GM08714 (cell line): ENCODE results near the gene PMIS2.
"Not testable (repeated sequence)": the region's sequence is repeated elsewhere in the genome, so short reads cannot be mapped to it uniquely, and the experiment has no call there.

Experiments used
- H3K4me3 ChIP-seq: fragments of 200-500 bp; sonication (Bioruptor generic); 2 replicates; pipeline ENCODE4 v1.5.1; 2014; ENCODE audit warnings: mild to moderate bottlenecking, low read length, inconsistent platforms
- ZNF274 ChIP-seq: IDR thresholded peaks from 2 replicates; pipeline ENCODE4 v1.6.1; 2012; ENCODE audit warnings: mild to moderate bottlenecking, low read depth, low read length

The PMIS2 gene

GRCh38 chr19:35595928-35596327 is 10.0 kb downstream of the PMIS2 start:
- no peak for TF ChIP-seq ZNF274
- H3K4me3 ChIP-seq = no peak overlapping the region

GRCh38 chr19:35596366-35596999 is 10.5 kb downstream of the PMIS2 start:
- no peak for TF ChIP-seq ZNF274
- H3K4me3 ChIP-seq = no peak overlapping the region

GRCh38 chr19:35601971-35602370 is 16.0 kb downstream of the PMIS2 start:
- no peak overlapping the region for H3K4me3 ChIP-seq
- no peak for TF ChIP-seq ZNF274

- H3K4me3 ChIP-seq = not testable (repeated sequence)
Observed at GRCh38 chr19:35604436-35604835, 18.5 kb downstream of the PMIS2 start.

GRCh38 chr19:35607170-35607569 is 21.2 kb downstream of the PMIS2 start:
- H3K4me3 ChIP-seq = not testable (repeated sequence)

- no peak overlapping the region for H3K4me3 ChIP-seq
- no peak for TF ChIP-seq ZNF274
Observed at GRCh38 chr19:35607661-35608060, 21.7 kb downstream of the PMIS2 start.

- H3K4me3 ChIP-seq = no peak overlapping the region
- no peak for TF ChIP-seq ZNF274
Observed at GRCh38 chr19:35608251-35608650, 22.3 kb downstream of the PMIS2 start.

GRCh38 chr19:35609851-35610353 is 23.9 kb downstream of the PMIS2 start:
- TF ChIP-seq ZNF274 = no peak
- no peak overlapping the region; the same call in 1 of the 2 replicates for H3K4me3 ChIP-seq

- peak overlapping the region; percentile 21; the same call in 1 of the 2 replicates for H3K4me3 ChIP-seq
- no peak for TF ChIP-seq ZNF274
Observed at GRCh38 chr19:35612224-35612558, 26.2 kb downstream of the PMIS2 start.

- H3K4me3 ChIP-seq = peak within 1 kb of the TSS; percentile 94
- no peak for TF ChIP-seq ZNF274
Observed at GRCh38 chr19:35612559-35613321, 26.8 kb downstream of the PMIS2 start, which contains the start of gene HAUS5. HAUS5 (plus strand) TSS chr19:35612735; CDS start chr19:35612795, 60 bp downstream.

GRCh38 chr19:35613574-35613973 is 27.6 kb downstream of the PMIS2 start:
- no peak for TF ChIP-seq ZNF274
- H3K4me3 ChIP-seq = peak overlapping the region; percentile 94

GRCh38 chr19:35615036-35615435 is 29.1 kb downstream of the PMIS2 start:
- no peak for TF ChIP-seq ZNF274
- no peak overlapping the region for H3K4me3 ChIP-seq

GRCh38 chr19:35618857-35619256 is 32.9 kb downstream of the PMIS2 start:
- TF ChIP-seq ZNF274 = no peak

GRCh38 chr19:35619290-35619923 is 33.4 kb downstream of the PMIS2 start:
- no peak for TF ChIP-seq ZNF274
- no peak overlapping the region for H3K4me3 ChIP-seq

More at GRCh38 chr19:35618857-35619256, 32.9 kb downstream of the PMIS2 start:
- H3K4me3 ChIP-seq = no peak overlapping the region

GRCh38 chr19:35620001-35620400 is 34.0 kb downstream of the PMIS2 start:
- H3K4me3 ChIP-seq = no peak overlapping the region
- no peak for TF ChIP-seq ZNF274
